ENCODE data around the gene TDG. TPM values are rescaled to one million over a fixed set of nuclear protein-coding genes. Genes with fewer than 3 reads are reported as not detected.

Gene TDG
- polyA plus RNA-seq, 3 donors = 12.6 to 22.4 (median 20.1) TPM

GRCh38 chr12:103958621-103959020, 7.1 kb upstream of the TDG start:
- no peak overlapping the region for H2AFZ ChIP-seq (ENCODE audit: insufficient read depth, low read depth, low read length, poor library complexity, severe bottlenecking)
- H3K36me3 Mint-ChIP-seq = peaks cover 5 to 11% of the 10 kb centered on the region in 2 donors
- H3K4me1 ChIP-seq (ENCODE audit: control insufficient read depth in 1 of 2, insufficient read depth in 2 of 2, low read length in 2 of 2) = peaks cover 13 to 18% of the 10 kb centered on the region in 2 donors
- H3K9me3 ChIP-seq (replicated peaks in 1 of 2; ENCODE audit: control insufficient read depth in 1 of 2, insufficient read depth in 1 of 2, low read length in 2 of 2) = no peaks in the 10 kb centered on the region
- H3K27me3 Mint-ChIP-seq (ENCODE audit: low read depth in 3 of 3) = peaks cover 0 to 4% (median 2%) of the 10 kb centered on the region in 3 donors
- no peak overlapping the region for H3K27ac Mint-ChIP-seq
- H3K9me3 Mint-ChIP-seq = no peaks in the 10 kb centered on the region
- intact Hi-C loops (cut with micrococcal nuclease) = loop anchor here (10.0 kb wide), 2 partner anchors 1156 to 1176 kb away; no protein-coding TSS in a partner anchor
- H3K36me3 ChIP-seq (replicated peaks in 1 of 2; ENCODE audit: control insufficient read depth in 1 of 2, insufficient read depth in 2 of 2, low read length in 2 of 2) = peaks cover 5 to 9% of the 10 kb centered on the region in 2 donors
- no peaks in the 10 kb centered on the region for H3K27me3 ChIP-seq (ENCODE audit: control insufficient read depth in 2 of 2, insufficient read depth in 2 of 2, low read length in 2 of 2)
- H3K79me2 ChIP-seq (ENCODE audit: insufficient read depth, low read length) = peaks cover 15% of the 10 kb centered on the region
- H3K4me1 Mint-ChIP-seq = peaks cover 15% of the 10 kb centered on the region
- H3K27ac ChIP-seq (ENCODE audit: low read depth in 1 of 2, low read length in 2 of 2) = no peak overlapping the region
- H4K20me1 ChIP-seq (ENCODE audit: insufficient read depth, low read length) = no peaks in the 10 kb centered on the region
- H3K9ac ChIP-seq (ENCODE audit: insufficient read depth, low read length, poor library complexity, severe bottlenecking) = no peak overlapping the region
- DNase-seq = no peak
- TF ChIP-seq CTCF (IDR thresholded peaks at IDR 0.05) = no peak
- no CpG with 5 or more reads among the region's 1 CpG for WGBS (ENCODE audit: insufficient coverage)
- no peak overlapping the region for H3K4me3 Mint-ChIP-seq
- no peak overlapping the region for H3K4me3 ChIP-seq (replicated peaks in 1 of 3; ENCODE audit: low read depth in 2 of 3, low read length in 3 of 3)
- H3K4me2 ChIP-seq (replicated peaks; ENCODE audit: extremely low read depth, low read length, poor library complexity, severe bottlenecking) = no peak overlapping the region

DNA sequence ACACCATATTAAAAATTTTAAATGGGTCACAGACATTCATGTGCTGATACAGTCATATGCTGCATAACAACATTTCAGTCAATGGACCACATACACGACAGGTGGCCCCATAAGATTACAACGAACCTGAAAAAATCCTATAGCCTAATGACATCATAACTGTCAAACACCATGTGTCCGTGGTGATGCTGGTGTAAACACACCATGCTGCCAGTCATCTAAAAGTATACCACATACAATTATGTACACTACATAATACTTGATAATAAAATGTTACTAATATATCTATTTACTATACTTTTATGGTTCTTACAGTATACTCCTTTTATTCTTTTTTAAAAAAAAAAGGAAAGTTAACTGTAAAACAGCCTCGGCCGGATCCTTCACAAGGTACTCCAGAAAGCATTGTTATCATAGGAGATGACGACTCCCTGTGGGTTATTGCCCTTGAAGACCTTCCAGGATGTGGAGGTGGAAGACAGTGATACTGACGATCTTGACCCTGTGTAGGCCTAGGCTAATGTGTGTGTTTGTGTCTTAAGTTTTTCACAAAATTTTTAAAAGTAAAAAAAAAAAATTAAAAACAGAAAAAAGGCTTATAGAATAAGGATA, 5.0 kb upstream of the TDG start:
- H3K27ac Mint-ChIP-seq = no peak overlapping the region
- intact Hi-C loops (cut with micrococcal nuclease) = loop anchor here in 1 of 2 donors (10.0 kb wide), 1 partner anchor 1154 kb away; no protein-coding TSS in a partner anchor
- DNase-seq = no peak

More for the DNA sequence above, 5.0 kb upstream of the TDG start:
- no peak overlapping the region for H3K27ac ChIP-seq (ENCODE audit: low read depth in 1 of 2, low read length in 2 of 2)
- peaks cover 27% of the 10 kb centered on the region for H3K79me2 ChIP-seq (ENCODE audit: insufficient read depth, low read length)
- H4K20me1 ChIP-seq (ENCODE audit: insufficient read depth, low read length) = no peaks in the 10 kb centered on the region
- peaks cover 22 to 28% of the 10 kb centered on the region in 2 donors for H3K4me1 ChIP-seq (ENCODE audit: control insufficient read depth in 1 of 2, insufficient read depth in 2 of 2, low read length in 2 of 2)
- H3K4me3 Mint-ChIP-seq = no peak overlapping the region
- no peaks in the 10 kb centered on the region for H3K36me3 Mint-ChIP-seq
- no peak overlapping the region for H3K9ac ChIP-seq (ENCODE audit: insufficient read depth, low read length, poor library complexity, severe bottlenecking)
- peaks cover 0 to 4% (median 2%) of the 10 kb centered on the region in 3 donors for H3K27me3 Mint-ChIP-seq (ENCODE audit: low read depth in 3 of 3)
- no peak for TF ChIP-seq CTCF (IDR thresholded peaks at IDR 0.05)
- H3K9me3 Mint-ChIP-seq = peaks cover 0 to under 1% (median 0%) of the 10 kb centered on the region in 7 donors
- no peak overlapping the region for H3K4me3 ChIP-seq (replicated peaks in 1 of 3; ENCODE audit: low read depth in 2 of 3, low read length in 3 of 3)
- no peaks in the 10 kb centered on the region for H3K9me3 ChIP-seq (replicated peaks in 1 of 2; ENCODE audit: control insufficient read depth in 1 of 2, insufficient read depth in 1 of 2, low read length in 2 of 2)
- no CpG with 5 or more reads among the region's 7 CpGs for WGBS (ENCODE audit: insufficient coverage)
- no peak overlapping the region for H3K4me2 ChIP-seq (replicated peaks; ENCODE audit: extremely low read depth, low read length, poor library complexity, severe bottlenecking)
- H3K4me1 Mint-ChIP-seq = peaks cover 21% of the 10 kb centered on the region
- no peak overlapping the region for H2AFZ ChIP-seq (ENCODE audit: insufficient read depth, low read depth, low read length, poor library complexity, severe bottlenecking)
- no peaks in the 10 kb centered on the region for H3K27me3 ChIP-seq (ENCODE audit: control insufficient read depth in 2 of 2, insufficient read depth in 2 of 2, low read length in 2 of 2)
- H3K36me3 ChIP-seq (replicated peaks in 1 of 2; ENCODE audit: control insufficient read depth in 1 of 2, insufficient read depth in 2 of 2, low read length in 2 of 2) = no peaks in the 10 kb centered on the region
